Measurements from ENCODE around the gene NVL. TPM values are rescaled to one million over a fixed set of nuclear protein-coding genes. Genes with fewer than 3 reads are reported as not detected.

The NVL gene
- total RNA-seq, 1 donor from 2014 or later, result 36.9 TPM

DNA sequence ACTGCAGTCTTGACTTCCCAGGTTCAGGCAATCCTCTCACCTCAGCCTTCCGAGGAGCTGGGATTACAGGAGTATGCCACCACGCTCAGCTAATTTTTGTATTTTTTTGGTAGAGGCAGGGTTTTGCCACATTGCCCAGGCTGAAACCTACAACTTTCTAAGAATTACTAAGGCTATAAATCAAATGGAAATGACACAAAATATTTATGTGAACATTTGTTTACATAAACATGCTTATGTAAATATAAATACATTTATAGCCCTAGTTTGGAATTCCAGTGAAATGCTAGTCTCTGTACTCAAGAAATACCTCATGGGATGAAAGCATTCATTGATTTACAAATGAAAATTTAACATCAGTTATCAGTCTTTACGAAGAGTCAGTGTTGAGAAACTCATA is 47.8 kb downstream of the NVL start:
- TF ChIP-seq, protein P1, sequence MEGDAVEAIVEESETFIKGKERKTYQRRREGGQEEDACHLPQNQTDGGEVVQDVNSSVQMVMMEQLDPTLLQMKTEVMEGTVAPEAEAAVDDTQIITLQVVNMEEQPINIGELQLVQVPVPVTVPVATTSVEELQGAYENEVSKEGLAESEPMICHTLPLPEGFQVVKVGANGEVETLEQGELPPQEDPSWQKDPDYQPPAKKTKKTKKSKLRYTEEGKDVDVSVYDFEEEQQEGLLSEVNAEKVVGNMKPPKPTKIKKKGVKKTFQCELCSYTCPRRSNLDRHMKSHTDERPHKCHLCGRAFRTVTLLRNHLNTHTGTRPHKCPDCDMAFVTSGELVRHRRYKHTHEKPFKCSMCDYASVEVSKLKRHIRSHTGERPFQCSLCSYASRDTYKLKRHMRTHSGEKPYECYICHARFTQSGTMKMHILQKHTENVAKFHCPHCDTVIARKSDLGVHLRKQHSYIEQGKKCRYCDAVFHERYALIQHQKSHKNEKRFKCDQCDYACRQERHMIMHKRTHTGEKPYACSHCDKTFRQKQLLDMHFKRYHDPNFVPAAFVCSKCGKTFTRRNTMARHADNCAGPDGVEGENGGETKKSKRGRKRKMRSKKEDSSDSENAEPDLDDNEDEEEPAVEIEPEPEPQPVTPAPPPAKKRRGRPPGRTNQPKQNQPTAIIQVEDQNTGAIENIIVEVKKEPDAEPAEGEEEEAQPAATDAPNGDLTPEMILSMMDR (IDR thresholded peaks at IDR 0.05; ENCODE audit: partially characterized antibody, unreplicated experiment), result no peak
- Mint-ChIP-seq H3K4me3 (ENCODE audit: unreplicated experiment) (no peak overlapping the region), H3K27me3 (ENCODE audit: unreplicated experiment) (peaks cover 2% of the 10 kb centered on the region), H3K27ac (ENCODE audit: unreplicated experiment) (no peak overlapping the region), H3K9me3 (ENCODE audit: unreplicated experiment) (no peaks in the 10 kb centered on the region), H3K4me1 (ENCODE audit: low read depth, unreplicated experiment) (no peaks in the 10 kb centered on the region), H3K36me3 (ENCODE audit: unreplicated experiment) (no peaks in the 10 kb centered on the region)
- no peak for DNase-seq

DNA sequence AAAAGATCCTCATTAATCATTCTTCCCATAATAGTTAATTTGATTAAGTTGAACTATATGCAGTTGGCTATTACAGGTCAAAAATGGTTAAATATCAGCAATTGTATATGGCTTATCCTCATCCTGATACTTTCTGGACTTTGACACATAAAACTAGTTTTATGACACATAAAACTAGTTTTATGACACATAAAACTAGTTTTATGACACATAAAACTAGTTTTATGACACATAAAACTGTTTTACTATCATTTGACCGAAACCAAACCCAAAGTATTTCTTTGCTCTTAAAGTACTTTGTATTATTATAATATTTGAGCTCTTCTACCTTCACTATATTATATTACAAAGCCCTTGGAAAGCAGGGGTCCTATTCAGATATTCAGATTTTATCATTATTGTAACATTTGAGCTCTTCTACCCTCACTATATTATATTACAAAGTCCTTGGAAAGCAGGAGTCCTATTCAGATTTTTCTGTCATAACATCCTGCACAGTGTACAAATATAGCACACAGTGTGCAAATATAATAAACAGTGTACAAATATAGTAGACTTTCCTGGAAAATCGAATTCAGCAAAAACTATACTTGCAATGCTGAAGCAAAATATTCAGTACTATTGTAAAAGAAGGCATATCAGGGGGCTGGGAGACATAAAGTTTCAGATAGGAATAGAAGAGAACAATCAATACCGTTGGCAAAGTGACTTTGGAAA is 53.0 kb downstream of the NVL start:
- no peaks in the 10 kb centered on the region for H3K27me3 Mint-ChIP-seq (ENCODE audit: unreplicated experiment)
- H3K27ac Mint-ChIP-seq (ENCODE audit: unreplicated experiment), result no peak overlapping the region
- H3K36me3 Mint-ChIP-seq (ENCODE audit: unreplicated experiment), result no peaks in the 10 kb centered on the region
- no peaks in the 10 kb centered on the region for H3K4me1 Mint-ChIP-seq (ENCODE audit: low read depth, unreplicated experiment)
- DNase-seq, result no peak
- H3K4me3 Mint-ChIP-seq (ENCODE audit: unreplicated experiment), result no peak overlapping the region
- H3K9me3 Mint-ChIP-seq (ENCODE audit: unreplicated experiment), result no peaks in the 10 kb centered on the region
- TF ChIP-seq, protein P1 (IDR thresholded peaks at IDR 0.05; ENCODE audit: partially characterized antibody, unreplicated experiment), result no peak

DNA sequence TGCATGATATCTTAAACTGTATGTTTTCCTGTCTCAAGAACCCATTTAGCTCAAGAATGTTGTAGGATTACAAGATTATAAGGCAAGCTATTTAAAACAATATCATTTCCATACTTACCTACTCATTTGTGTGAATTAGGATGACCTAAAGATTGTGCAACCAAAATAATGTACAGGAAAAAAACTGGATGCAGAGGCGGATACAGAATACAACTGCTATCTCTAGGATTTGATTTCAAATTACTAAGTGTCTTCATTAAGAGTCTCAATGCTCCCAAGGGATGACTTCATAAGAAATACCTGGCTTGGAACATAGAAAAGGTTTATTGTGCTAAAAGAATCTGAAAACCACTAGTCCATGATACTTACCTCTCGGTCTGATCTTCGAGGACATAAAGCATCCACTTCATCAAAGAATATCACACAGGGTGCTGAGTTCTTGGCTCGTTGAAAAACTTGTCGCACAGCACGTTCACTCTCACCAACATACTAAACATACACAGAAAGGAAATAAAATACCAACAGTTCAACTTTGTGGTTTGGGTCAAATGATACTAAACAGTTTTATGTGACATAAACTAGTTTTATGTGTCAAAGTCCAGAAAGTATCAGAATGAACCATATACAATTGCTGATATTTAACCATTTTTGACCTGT is 54.9 kb downstream of the NVL start:
- Mint-ChIP-seq H3K4me3 (ENCODE audit: unreplicated experiment) (no peak overlapping the region), H3K9me3 (ENCODE audit: unreplicated experiment) (no peaks in the 10 kb centered on the region), H3K27me3 (ENCODE audit: unreplicated experiment) (no peaks in the 10 kb centered on the region), H3K27ac (ENCODE audit: unreplicated experiment) (no peak overlapping the region), H3K36me3 (ENCODE audit: unreplicated experiment) (no peaks in the 10 kb centered on the region), H3K4me1 (ENCODE audit: low read depth, unreplicated experiment) (no peaks in the 10 kb centered on the region)
- no peak for DNase-seq
- TF ChIP-seq, protein P1 (IDR thresholded peaks at IDR 0.05; ENCODE audit: partially characterized antibody, unreplicated experiment), result no peak

DNA sequence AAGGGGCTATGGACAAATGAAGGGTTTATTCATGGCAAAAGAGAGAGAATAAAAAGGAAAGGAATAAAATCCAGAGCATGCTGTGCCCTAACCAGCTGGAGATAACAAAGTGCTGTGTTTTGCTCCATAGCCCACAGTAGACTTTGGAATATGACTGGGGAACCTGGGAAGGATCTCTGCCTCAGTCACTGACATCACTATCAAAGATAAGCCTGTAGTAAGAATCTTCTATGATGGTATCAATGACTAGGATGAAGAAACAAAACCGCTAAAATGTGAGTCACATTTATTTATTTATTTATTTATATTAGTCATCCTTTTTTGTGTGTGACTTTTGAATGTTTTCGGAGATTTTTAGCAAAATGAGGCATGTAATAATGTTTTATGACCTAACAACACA is 56.3 kb downstream of the NVL start:
- H3K36me3 Mint-ChIP-seq (ENCODE audit: unreplicated experiment), result no peaks in the 10 kb centered on the region
- no peak overlapping the region for H3K27ac Mint-ChIP-seq (ENCODE audit: unreplicated experiment)
- no peaks in the 10 kb centered on the region for H3K9me3 Mint-ChIP-seq (ENCODE audit: unreplicated experiment)
- TF ChIP-seq, protein P1 (IDR thresholded peaks at IDR 0.05; ENCODE audit: partially characterized antibody, unreplicated experiment), result no peak
- H3K4me3 Mint-ChIP-seq (ENCODE audit: unreplicated experiment), result no peak overlapping the region
- no peaks in the 10 kb centered on the region for H3K4me1 Mint-ChIP-seq (ENCODE audit: low read depth, unreplicated experiment)
- H3K27me3 Mint-ChIP-seq (ENCODE audit: unreplicated experiment), result no peaks in the 10 kb centered on the region
- DNase-seq, result no peak

DNA sequence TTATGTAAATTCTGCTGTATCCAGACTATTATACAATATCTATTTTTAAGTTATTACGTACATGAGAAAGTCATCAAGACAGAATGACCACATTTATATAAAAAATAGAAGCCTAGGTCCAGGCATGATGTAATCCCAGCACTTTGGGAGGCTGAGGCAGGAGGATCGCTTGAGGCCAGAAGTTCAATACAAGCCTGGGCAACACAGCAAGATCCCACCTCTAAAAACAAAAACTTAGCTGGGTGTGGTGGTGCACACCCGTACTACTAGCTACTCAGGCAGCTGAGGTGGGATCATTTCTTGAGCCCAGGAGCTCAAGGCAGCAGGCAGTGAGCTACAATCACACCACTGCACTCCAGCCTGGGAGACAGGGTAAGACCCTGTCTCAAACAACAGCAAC is 58.9 kb downstream of the NVL start:
- Mint-ChIP-seq H3K27me3 (ENCODE audit: unreplicated experiment) (no peaks in the 10 kb centered on the region), H3K4me1 (ENCODE audit: low read depth, unreplicated experiment) (no peaks in the 10 kb centered on the region), H3K36me3 (ENCODE audit: unreplicated experiment) (no peaks in the 10 kb centered on the region), H3K9me3 (ENCODE audit: unreplicated experiment) (no peaks in the 10 kb centered on the region), H3K27ac (ENCODE audit: unreplicated experiment) (no peak overlapping the region), H3K4me3 (ENCODE audit: unreplicated experiment) (no peak overlapping the region)
- TF ChIP-seq, protein P1 (IDR thresholded peaks at IDR 0.05; ENCODE audit: partially characterized antibody, unreplicated experiment), result no peak
- DNase-seq, result no peak
